ENCODE measurements around the gene BDKRB1.

Gene BDKRB1

DNA sequence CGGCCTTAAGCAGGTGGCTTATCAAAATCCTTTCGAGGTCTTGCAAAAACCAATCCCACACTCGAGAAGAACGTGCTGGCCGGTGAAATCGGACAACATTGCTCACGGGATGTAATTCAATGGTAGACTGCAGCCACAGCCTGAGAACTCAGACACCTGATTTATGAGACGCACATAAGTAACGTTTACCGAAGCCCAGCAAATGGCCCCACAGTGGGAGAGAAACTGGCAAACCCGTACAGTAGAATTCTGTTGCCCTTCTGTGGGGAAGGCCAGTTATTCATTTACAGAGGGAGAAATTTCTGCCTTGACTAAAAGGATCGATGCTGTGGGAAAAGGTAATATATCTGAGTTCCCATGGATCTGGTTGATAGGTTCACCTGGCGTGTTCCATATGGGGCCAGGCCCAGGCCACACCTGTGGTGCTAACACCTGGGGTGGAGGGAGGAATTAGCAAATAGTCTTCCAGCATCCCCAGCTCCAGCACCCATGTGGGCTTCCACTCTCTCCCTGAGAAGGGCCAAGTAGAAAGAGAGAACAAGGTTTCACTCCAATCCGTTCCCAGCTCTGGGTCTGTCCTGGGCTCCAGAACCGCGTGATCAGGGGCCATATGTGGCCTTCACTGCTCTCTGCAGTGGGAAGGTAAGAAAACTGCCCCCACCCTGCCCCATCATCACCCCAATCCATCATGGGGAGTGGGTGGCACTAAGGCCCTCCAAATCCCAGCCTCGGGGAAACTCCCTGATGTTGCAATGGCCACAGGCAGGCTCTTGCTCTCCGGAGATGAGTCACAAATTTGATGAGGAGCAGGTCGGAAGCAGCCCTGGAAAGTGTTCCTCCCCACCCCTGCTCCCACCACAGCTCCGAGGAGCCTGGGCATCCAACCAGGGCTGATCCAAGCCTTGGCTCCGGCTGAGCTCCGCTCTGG, 12.7 kb downstream of the BDKRB1 start:
- ATAC-seq (ENCODE audit: insufficient read depth, low read depth) (no peak), DNase-seq (no peak)
- no peaks in the 10 kb centered on the region for H3K27me3 ChIP-seq (ENCODE audit: insufficient read depth, low read length, poor library complexity)
- H3K4me2 ChIP-seq (ENCODE audit: insufficient read depth, low read length): no peak overlapping the region
- H3K79me2 ChIP-seq (ENCODE audit: insufficient read depth, low read length): no peaks in the 10 kb centered on the region
- no peaks in the 10 kb centered on the region for H3K4me1 ChIP-seq (ENCODE audit: insufficient read depth, low read length)
- no peaks in the 10 kb centered on the region for H3K36me3 ChIP-seq (ENCODE audit: insufficient read depth, low read length)
- no peaks in the 10 kb centered on the region for H4K20me1 ChIP-seq (ENCODE audit: insufficient read depth, low read length)
- no peak overlapping the region for H3K4me3 ChIP-seq (ENCODE audit: low read depth in 1 of 2, low read length in 2 of 2)
- H3K27ac ChIP-seq (ENCODE audit: low read length): no peak overlapping the region
- no peaks in the 10 kb centered on the region for H3K9me3 ChIP-seq (ENCODE audit: insufficient read depth, low read length, severe bottlenecking)
- H3K9ac ChIP-seq (ENCODE audit: low read depth, low read length): no peak overlapping the region
- no peak for TF ChIP-seq EZH2 (IDR thresholded peaks at IDR 0.05; ENCODE audit: borderline replicate concordance, low read depth, low read length, severe bottlenecking)
- TF ChIP-seq, protein P1, sequence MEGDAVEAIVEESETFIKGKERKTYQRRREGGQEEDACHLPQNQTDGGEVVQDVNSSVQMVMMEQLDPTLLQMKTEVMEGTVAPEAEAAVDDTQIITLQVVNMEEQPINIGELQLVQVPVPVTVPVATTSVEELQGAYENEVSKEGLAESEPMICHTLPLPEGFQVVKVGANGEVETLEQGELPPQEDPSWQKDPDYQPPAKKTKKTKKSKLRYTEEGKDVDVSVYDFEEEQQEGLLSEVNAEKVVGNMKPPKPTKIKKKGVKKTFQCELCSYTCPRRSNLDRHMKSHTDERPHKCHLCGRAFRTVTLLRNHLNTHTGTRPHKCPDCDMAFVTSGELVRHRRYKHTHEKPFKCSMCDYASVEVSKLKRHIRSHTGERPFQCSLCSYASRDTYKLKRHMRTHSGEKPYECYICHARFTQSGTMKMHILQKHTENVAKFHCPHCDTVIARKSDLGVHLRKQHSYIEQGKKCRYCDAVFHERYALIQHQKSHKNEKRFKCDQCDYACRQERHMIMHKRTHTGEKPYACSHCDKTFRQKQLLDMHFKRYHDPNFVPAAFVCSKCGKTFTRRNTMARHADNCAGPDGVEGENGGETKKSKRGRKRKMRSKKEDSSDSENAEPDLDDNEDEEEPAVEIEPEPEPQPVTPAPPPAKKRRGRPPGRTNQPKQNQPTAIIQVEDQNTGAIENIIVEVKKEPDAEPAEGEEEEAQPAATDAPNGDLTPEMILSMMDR (IDR thresholded peaks at IDR 0.05; ENCODE audit: borderline replicate concordance, extremely low read depth, low read length, poor library complexity, severe bottlenecking): no peak
- no peak overlapping the region for H2AFZ ChIP-seq (ENCODE audit: low read depth, low read length)

DNA sequence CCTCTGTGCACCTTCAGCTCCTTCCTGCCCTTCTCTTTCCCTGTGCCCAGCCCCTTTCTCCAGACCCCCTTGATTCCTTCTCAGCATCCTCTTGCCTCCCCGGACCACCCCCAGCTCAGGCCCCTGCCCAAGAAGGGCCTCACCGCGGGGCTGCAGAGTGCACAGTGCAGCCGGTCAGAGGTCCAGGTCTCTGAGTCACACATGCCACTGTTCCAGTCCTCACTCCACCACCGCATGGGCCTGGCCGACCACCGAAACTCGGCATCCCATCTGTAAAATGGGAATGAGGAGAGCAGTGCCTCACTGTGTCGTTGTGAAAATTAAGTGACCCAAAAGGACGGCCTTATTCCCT, 13.3 kb downstream of the BDKRB1 start:
- H3K4me2 ChIP-seq (ENCODE audit: insufficient read depth, low read length): no peak overlapping the region
- TF ChIP-seq EZH2 (IDR thresholded peaks at IDR 0.05; ENCODE audit: borderline replicate concordance, low read depth, low read length, severe bottlenecking): no peak
- TF ChIP-seq, protein P1 (IDR thresholded peaks at IDR 0.05; ENCODE audit: borderline replicate concordance, extremely low read depth, low read length, poor library complexity, severe bottlenecking): no peak

DNA sequence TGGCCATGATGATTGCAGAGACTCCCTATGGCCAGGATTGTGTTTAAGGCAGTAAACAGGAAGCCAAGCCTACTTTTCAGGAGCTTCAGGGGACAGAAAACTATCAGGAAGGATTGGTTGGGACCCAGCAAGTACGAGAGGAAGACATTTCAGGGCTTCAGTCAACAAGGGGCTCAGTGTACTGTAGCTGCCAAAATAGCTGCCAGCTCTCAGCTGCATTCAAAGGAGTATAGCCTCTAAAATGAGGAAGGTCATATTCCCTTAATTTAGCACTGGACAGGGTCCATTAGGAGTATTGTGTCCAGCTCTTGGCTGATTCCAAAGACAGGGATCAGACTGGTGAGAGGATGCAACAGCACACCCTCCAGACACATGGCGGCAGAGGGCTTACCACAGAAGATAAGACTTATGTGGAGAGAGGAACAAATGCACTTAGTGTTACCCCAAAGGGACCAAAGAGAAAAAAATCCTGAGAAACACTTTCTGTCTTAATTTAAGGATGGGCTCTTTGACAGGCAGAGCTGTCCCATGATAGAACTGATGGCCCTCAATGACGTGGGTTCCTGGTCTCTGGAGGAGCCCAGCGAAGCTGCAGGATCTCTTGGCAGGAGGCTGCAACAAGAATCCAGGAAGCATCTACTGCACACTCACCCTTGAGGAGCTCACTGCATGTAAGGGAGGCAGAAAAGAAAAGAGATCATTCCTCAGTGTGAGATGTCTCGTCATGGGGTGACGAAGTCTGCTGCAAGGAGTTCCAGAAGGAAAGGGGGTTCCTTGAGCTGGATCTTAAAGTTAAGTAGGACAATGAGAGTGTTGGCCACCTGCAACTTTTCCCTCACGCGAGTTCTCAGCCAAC, 14.8 kb downstream of the BDKRB1 start:
- no peak for ATAC-seq (ENCODE audit: insufficient read depth, low read depth)
- Histone ChIP-seq H3K4me1 (ENCODE audit: insufficient read depth, low read length) (no peaks in the 10 kb centered on the region), H3K79me2 (ENCODE audit: insufficient read depth, low read length) (no peaks in the 10 kb centered on the region), H3K27ac (ENCODE audit: low read length) (no peak overlapping the region), H3K9ac (ENCODE audit: low read depth, low read length) (no peak overlapping the region), H3K36me3 (ENCODE audit: insufficient read depth, low read length) (no peaks in the 10 kb centered on the region), H3K27me3 (ENCODE audit: insufficient read depth, low read length, poor library complexity) (no peaks in the 10 kb centered on the region), H3K9me3 (ENCODE audit: insufficient read depth, low read length, severe bottlenecking) (no peaks in the 10 kb centered on the region), H2AFZ (ENCODE audit: low read depth, low read length) (no peak overlapping the region), H3K4me2 (ENCODE audit: insufficient read depth, low read length) (no peak overlapping the region), H3K4me3 (ENCODE audit: low read depth in 1 of 2, low read length in 2 of 2) (no peak overlapping the region), H4K20me1 (ENCODE audit: insufficient read depth, low read length) (no peaks in the 10 kb centered on the region)
- no peak for TF ChIP-seq EZH2 (IDR thresholded peaks at IDR 0.05; ENCODE audit: borderline replicate concordance, low read depth, low read length, severe bottlenecking)
- TF ChIP-seq, protein P1 (IDR thresholded peaks at IDR 0.05; ENCODE audit: borderline replicate concordance, extremely low read depth, low read length, poor library complexity, severe bottlenecking): no peak
- no peak for DNase-seq

More for the DNA sequence above, 13.3 kb downstream of the BDKRB1 start:
- Histone ChIP-seq H3K36me3 (ENCODE audit: insufficient read depth, low read length) (no peaks in the 10 kb centered on the region), H3K27ac (ENCODE audit: low read length) (no peak overlapping the region), H3K4me3 (ENCODE audit: low read depth in 1 of 2, low read length in 2 of 2) (no peak overlapping the region), H3K79me2 (ENCODE audit: insufficient read depth, low read length) (no peaks in the 10 kb centered on the region), H3K9ac (ENCODE audit: low read depth, low read length) (no peak overlapping the region), H3K4me1 (ENCODE audit: insufficient read depth, low read length) (no peaks in the 10 kb centered on the region), H3K27me3 (ENCODE audit: insufficient read depth, low read length, poor library complexity) (no peaks in the 10 kb centered on the region), H4K20me1 (ENCODE audit: insufficient read depth, low read length) (no peaks in the 10 kb centered on the region), H3K9me3 (ENCODE audit: insufficient read depth, low read length, severe bottlenecking) (no peaks in the 10 kb centered on the region), H2AFZ (ENCODE audit: low read depth, low read length) (no peak overlapping the region)
- DNase-seq (no peak), ATAC-seq (ENCODE audit: insufficient read depth, low read depth) (no peak)
